ENCODE data around the gene NMU.

DNA sequence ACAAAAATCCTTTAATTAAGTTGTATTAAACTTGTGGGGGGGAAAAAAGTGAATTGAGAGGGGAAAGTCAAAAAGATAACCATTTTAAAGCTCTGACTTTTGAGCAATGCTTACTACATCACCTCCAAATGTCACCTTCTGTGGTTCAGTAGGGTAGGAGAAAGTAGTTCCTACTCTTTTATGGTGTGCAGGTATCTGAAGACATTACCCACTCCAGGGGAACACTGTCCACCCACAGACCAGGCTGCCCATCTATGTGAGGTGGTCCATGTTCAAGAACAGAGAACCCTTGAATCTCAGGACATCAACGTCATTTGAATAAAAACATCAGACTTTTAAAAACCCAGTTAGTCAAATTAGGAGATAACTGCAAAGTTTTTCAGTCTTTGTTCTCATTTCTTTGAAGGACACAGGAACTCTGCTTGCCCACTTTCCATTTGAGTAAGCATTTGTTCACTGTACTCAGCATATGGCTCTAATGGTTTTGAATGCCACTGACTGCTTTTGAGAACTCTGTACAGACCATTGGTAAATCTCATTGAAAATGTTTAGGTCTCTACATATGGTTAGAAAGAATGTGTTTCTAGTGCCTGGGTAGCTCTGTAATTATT lies 18.4 kb downstream of the NMU start:
- TF ChIP-seq, protein P1, sequence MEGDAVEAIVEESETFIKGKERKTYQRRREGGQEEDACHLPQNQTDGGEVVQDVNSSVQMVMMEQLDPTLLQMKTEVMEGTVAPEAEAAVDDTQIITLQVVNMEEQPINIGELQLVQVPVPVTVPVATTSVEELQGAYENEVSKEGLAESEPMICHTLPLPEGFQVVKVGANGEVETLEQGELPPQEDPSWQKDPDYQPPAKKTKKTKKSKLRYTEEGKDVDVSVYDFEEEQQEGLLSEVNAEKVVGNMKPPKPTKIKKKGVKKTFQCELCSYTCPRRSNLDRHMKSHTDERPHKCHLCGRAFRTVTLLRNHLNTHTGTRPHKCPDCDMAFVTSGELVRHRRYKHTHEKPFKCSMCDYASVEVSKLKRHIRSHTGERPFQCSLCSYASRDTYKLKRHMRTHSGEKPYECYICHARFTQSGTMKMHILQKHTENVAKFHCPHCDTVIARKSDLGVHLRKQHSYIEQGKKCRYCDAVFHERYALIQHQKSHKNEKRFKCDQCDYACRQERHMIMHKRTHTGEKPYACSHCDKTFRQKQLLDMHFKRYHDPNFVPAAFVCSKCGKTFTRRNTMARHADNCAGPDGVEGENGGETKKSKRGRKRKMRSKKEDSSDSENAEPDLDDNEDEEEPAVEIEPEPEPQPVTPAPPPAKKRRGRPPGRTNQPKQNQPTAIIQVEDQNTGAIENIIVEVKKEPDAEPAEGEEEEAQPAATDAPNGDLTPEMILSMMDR (IDR thresholded peaks at IDR 0.05): no peak
- TF ChIP-seq POLR2A (IDR thresholded peaks at IDR 0.05): no peak
